ENCODE data around the gene SRR. TPM values are rescaled to one million over a fixed set of nuclear protein-coding genes. Genes with fewer than 3 reads are reported as not detected.
"Not testable (repeated sequence)": the region's sequence is repeated elsewhere in the genome, so short reads cannot be mapped to it uniquely, and the experiment has no call there.

Gene SRR
- total and polyA plus RNA-seq, 9 of the 15 experiments (the other 6 are each of a cell fraction or from before 2014, with no cell fraction given) = 5.0 to 19.4 (median 7.9) TPM

GRCh38 chr17:2312736-2313135 lies 9.0 kb downstream of the SRR start (continued):
- no peak for TF ChIP-seq ZMIZ1 (IDR thresholded peaks at IDR 0.05; ENCODE audit: low read depth in 2 of 2, low read length in 2 of 2)
- TF ChIP-seq ZNF444 (CRISPR knock-in tag; IDR thresholded peaks at IDR 0.05) = no peak
- no peak for TF ChIP-seq HSF4 (CRISPR knock-in tag; IDR thresholded peaks at IDR 0.05; ENCODE audit: borderline replicate concordance)
- no peak for TF ChIP-seq RBM25 (IDR thresholded peaks at IDR 0.05; ENCODE audit: low read depth, low read length, severe bottlenecking)

GRCh38 chr17:2316916-2317205 lies 13.1 kb downstream of the SRR start:
- TF ChIP-seq JUND (IDR thresholded peaks at IDR 0.05; ENCODE audit: borderline replicate concordance, low read depth, low read length) (peak; percentile 45; the same call in 1 of the 2 replicates), L3MBTL2 (IDR thresholded peaks at IDR 0.05) (0 out of 2 replicates have a peak, but pooled peaks have one; percentile 3), FOSL1 (tag; conservative IDR thresholded peaks at IDR 0.05) (peak; percentile 62; the same call in 1 of the 2 replicates)
- CTCF ChIA-PET (ENCODE audit: low intra/inter-chr PET ratio); in situ Hi-C loops (cut with MboI); H3K79me2 ChIP-seq (ENCODE audit: control insufficient read depth, insufficient read depth, low read length); DNase-seq (ENCODE audit: extremely low read depth in 1 of 4, low spot score in 3 of 4); H2AFZ ChIP-seq (ENCODE audit: low read depth, low read length); H3K27me3 ChIP-seq (ENCODE audit: control insufficient read depth in 2 of 2, insufficient read depth in 2 of 2, low read length in 2 of 2); H3K36me3 ChIP-seq (ENCODE audit: control insufficient read depth, insufficient read depth, low read length); BruUV-seq (replicated peaks); H3K4me1 ChIP-seq (replicated peaks in 1 of 2; ENCODE audit: control insufficient read depth in 2 of 2, insufficient read depth in 2 of 2, low read length in 2 of 2); H3K9me3 ChIP-seq (replicated peaks; ENCODE audit: control insufficient read depth, insufficient read depth, low read depth, low read length); intact Hi-C loops (cut with micrococcal nuclease); H4K20me1 ChIP-seq (replicated peaks; ENCODE audit: control insufficient read depth, insufficient read depth, low read length); H3K27ac ChIP-seq (ENCODE audit: extremely low read depth, low read depth, low read length); H3K4me3 ChIP-seq; FAIRE-seq; H3K4me2 ChIP-seq (ENCODE audit: insufficient read depth, low read length); H3K9me1 ChIP-seq (ENCODE audit: control insufficient read depth, insufficient read depth, low read length); TF ChIP-seq JUND (tag; IDR thresholded peaks at IDR 0.05; ENCODE audit: borderline replicate concordance, low read depth, low read length): not testable (repeated sequence)
- TF ChIP-seq, protein P1, sequence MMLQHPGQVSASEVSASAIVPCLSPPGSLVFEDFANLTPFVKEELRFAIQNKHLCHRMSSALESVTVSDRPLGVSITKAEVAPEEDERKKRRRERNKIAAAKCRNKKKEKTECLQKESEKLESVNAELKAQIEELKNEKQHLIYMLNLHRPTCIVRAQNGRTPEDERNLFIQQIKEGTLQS (IDR thresholded peaks at IDR 0.05) = peak; percentile 61; the same call in 1 of the 2 replicates
- TF ChIP-seq, protein P1 (CRISPR knock-in tag; conservative IDR thresholded peaks at IDR 0.05) = not testable (repeated sequence)
- H3K9ac ChIP-seq (ENCODE audit: insufficient read depth in 1 of 2, low read depth in 2 of 2, low read length in 2 of 2) = peak overlapping the region in 1 of 2 experiments; percentile 68; a peak in 3 of 4 replicates
- 31% methylated on average over 2 of the region's 7 CpGs for WGBS (ENCODE audit: insufficient coverage, low coverage, missing lambda C conversion rate)
- peak; percentile 34 for ATAC-seq
- POLR2A ChIA-PET = interaction anchor here (2.0 to 2.2 kb wide), 2 partner anchors 10 to 18 kb away, joined by 6 read pairs; no protein-coding TSS in a partner anchor
